Activated gamma-delta T cell (primary cell): ENCODE data around the gene RHBDD1.

Experiments
- DNase-seq: peaks from one replicate; lab custom pipeline; 2025; lab: John Stamatoyannopoulos, UW

Gene RHBDD1

GRCh38 chr2:226887940-226888339, 52.1 kb downstream of the RHBDD1 start:
- no peak for DNase-seq

- no peak for DNase-seq
Observed at GRCh38 chr2:226888378-226888965, 52.6 kb downstream of the RHBDD1 start.

- DNase-seq, result no peak
Observed at GRCh38 chr2:226888971-226889370, 53.1 kb downstream of the RHBDD1 start.

- DNase-seq, result no peak
Observed at GRCh38 chr2:226890286-226890685, 54.4 kb downstream of the RHBDD1 start.

- no peak for DNase-seq
Observed at GRCh38 chr2:226891780-226892590, 56.1 kb downstream of the RHBDD1 start.

GRCh38 chr2:226892729-226893128, 56.9 kb downstream of the RHBDD1 start:
- DNase-seq, result no peak

- DNase-seq, result no peak
Observed at GRCh38 chr2:226893216-226893615, 57.4 kb downstream of the RHBDD1 start.

GRCh38 chr2:226894752-226895151, 58.9 kb downstream of the RHBDD1 start:
- no peak for DNase-seq

GRCh38 chr2:226895579-226895978, 59.7 kb downstream of the RHBDD1 start:
- DNase-seq, result no peak

GRCh38 chr2:226898121-226898520, 62.3 kb downstream of the RHBDD1 start:
- DNase-seq, result no peak

- no peak for DNase-seq
Observed at GRCh38 chr2:226898897-226899296, 63.0 kb downstream of the RHBDD1 start.

- DNase-seq, result no peak
Observed at GRCh38 chr2:226902041-226902966, 66.5 kb downstream of the RHBDD1 start.

- no peak for DNase-seq
Observed at GRCh38 chr2:226903179-226903578, 67.3 kb downstream of the RHBDD1 start.

- DNase-seq, result no peak
Observed at GRCh38 chr2:226904592-226904991, 68.7 kb downstream of the RHBDD1 start.

GRCh38 chr2:226905718-226906117, 69.9 kb downstream of the RHBDD1 start:
- DNase-seq, result no peak

GRCh38 chr2:226906163-226906693, 70.4 kb downstream of the RHBDD1 start:
- DNase-seq, result no peak

- DNase-seq, result no peak
Observed at GRCh38 chr2:226909126-226909525, 73.3 kb downstream of the RHBDD1 start.

GRCh38 chr2:226909836-226910235, 74.0 kb downstream of the RHBDD1 start:
- DNase-seq, result no peak

GRCh38 chr2:226910384-226910783, 74.5 kb downstream of the RHBDD1 start:
- no peak for DNase-seq

GRCh38 chr2:226911932-226912331, 76.1 kb downstream of the RHBDD1 start:
- DNase-seq, result no peak

GRCh38 chr2:226913641-226914040, 77.8 kb downstream of the RHBDD1 start:
- DNase-seq, result no peak

GRCh38 chr2:226915846-226916360, 80.0 kb downstream of the RHBDD1 start:
- no peak for DNase-seq
